ENCODE results near the gene ATG13. TPM values are rescaled to one million over a fixed set of nuclear protein-coding genes. Genes with fewer than 3 reads are reported as not detected.

The ATG13 gene
- polyA plus RNA-seq, 1 donor (not counting 4 experiments of a cell fraction or from before 2014, with no cell fraction given), result 33.3 TPM

GRCh38 chr11:46679241-46680163 is 62.1 kb downstream of the ATG13 start:
- Histone ChIP-seq H2AFZ (ENCODE audit: control insufficient read depth, low read length) (no peak overlapping the region), H4K20me1 (ENCODE audit: control insufficient read depth, extremely low read depth, insufficient read depth, low read length) (no peaks in the 10 kb centered on the region), H3K4me2 (ENCODE audit: control insufficient read depth, extremely low read depth, insufficient read depth, low read depth, low read length) (no peak overlapping the region), H3K9me1 (ENCODE audit: control insufficient read depth, extremely low read depth, insufficient read depth, low read length) (no peaks in the 10 kb centered on the region), H3K9ac (ENCODE audit: control insufficient read depth, extremely low read depth, insufficient read depth, low read length) (no peak overlapping the region), H3K27ac (ENCODE audit: control insufficient read depth, insufficient read depth, low read length) (no peak overlapping the region), H3K4me3 (ENCODE audit: control insufficient read depth in 2 of 3, extremely low read depth in 1 of 3, insufficient read depth in 2 of 3, low read depth in 1 of 3, low read length in 3 of 3) (no peak overlapping the region), H3K9me3 (ENCODE audit: control insufficient read depth, low read depth, low read length) (no peaks in the 10 kb centered on the region), H3K27me3 (ENCODE audit: control insufficient read depth, extremely low read depth, insufficient read depth, low read length) (no peaks in the 10 kb centered on the region), H3K79me2 (ENCODE audit: control insufficient read depth, insufficient read depth, low read length) (no peaks in the 10 kb centered on the region), H3K4me1 (ENCODE audit: control insufficient read depth, extremely low read depth, insufficient read depth, low read length) (peaks cover 26% of the 10 kb centered on the region), H3K36me3 (ENCODE audit: control insufficient read depth in 2 of 2, extremely low read depth in 1 of 2, insufficient read depth in 2 of 2, low read length in 2 of 2) (peaks cover 26 to 34% of the 10 kb centered on the region in 2 experiments)
- TF ChIP-seq CTCF (optimal IDR thresholded peaks at IDR 0.05 in 1 of 3, IDR thresholded peaks at IDR 0.05 in 1 of 3, conservative IDR thresholded peaks at IDR 0.05 in 1 of 3; ENCODE audit: extremely low read depth in 1 of 3, insufficient read depth in 2 of 3, low read length in 3 of 3) (no peak), EZH2 (IDR thresholded peaks at IDR 0.05; ENCODE audit: low read length) (no peak)
- FAIRE-seq (no peak), DNase-seq (ENCODE audit: low read depth, low spot score) (no peak)
- dilution Hi-C loops (cut with MboI; ENCODE audit: extremely low pct_ligation_motif_present, low sequenced_read_pairs), result no loop called here

GRCh38 chr11:46680164-46680760 is 62.9 kb downstream of the ATG13 start:
- Histone ChIP-seq H3K27me3 (ENCODE audit: control insufficient read depth, extremely low read depth, insufficient read depth, low read length) (no peaks in the 10 kb centered on the region), H3K9me3 (ENCODE audit: control insufficient read depth, low read depth, low read length) (no peaks in the 10 kb centered on the region), H3K36me3 (ENCODE audit: control insufficient read depth in 2 of 2, extremely low read depth in 1 of 2, insufficient read depth in 2 of 2, low read length in 2 of 2) (peaks cover 26 to 34% of the 10 kb centered on the region in 2 experiments), H3K4me3 (ENCODE audit: control insufficient read depth in 2 of 3, extremely low read depth in 1 of 3, insufficient read depth in 2 of 3, low read depth in 1 of 3, low read length in 3 of 3) (no peak overlapping the region), H3K4me2 (ENCODE audit: control insufficient read depth, extremely low read depth, insufficient read depth, low read depth, low read length) (no peak overlapping the region), H3K79me2 (ENCODE audit: control insufficient read depth, insufficient read depth, low read length) (no peaks in the 10 kb centered on the region), H3K9me1 (ENCODE audit: control insufficient read depth, extremely low read depth, insufficient read depth, low read length) (no peaks in the 10 kb centered on the region), H3K4me1 (ENCODE audit: control insufficient read depth, extremely low read depth, insufficient read depth, low read length) (peaks cover 19% of the 10 kb centered on the region), H2AFZ (ENCODE audit: control insufficient read depth, low read length) (no peak overlapping the region), H3K9ac (ENCODE audit: control insufficient read depth, extremely low read depth, insufficient read depth, low read length) (no peak overlapping the region), H4K20me1 (ENCODE audit: control insufficient read depth, extremely low read depth, insufficient read depth, low read length) (no peaks in the 10 kb centered on the region), H3K27ac (ENCODE audit: control insufficient read depth, insufficient read depth, low read length) (no peak overlapping the region)
- dilution Hi-C loops (cut with MboI; ENCODE audit: extremely low pct_ligation_motif_present, low sequenced_read_pairs), result no loop called here
- TF ChIP-seq EZH2 (IDR thresholded peaks at IDR 0.05; ENCODE audit: low read length) (no peak), CTCF (optimal IDR thresholded peaks at IDR 0.05 in 1 of 3, IDR thresholded peaks at IDR 0.05 in 1 of 3, conservative IDR thresholded peaks at IDR 0.05 in 1 of 3; ENCODE audit: extremely low read depth in 1 of 3, insufficient read depth in 2 of 3, low read length in 3 of 3) (no peak)
- FAIRE-seq (no peak), DNase-seq (ENCODE audit: low read depth, low spot score) (no peak)

Measured in keratinocyte (primary cell).